Measurements from ENCODE around the gene WDR90. TPM values are rescaled to one million over a fixed set of nuclear protein-coding genes. Genes with fewer than 3 reads are reported as not detected.
A peak's percentile ranks its signal among the peaks of the same experiment; 100 is the strongest.

WDR90 gene
- total RNA-seq, 4 donors from 2014 or later: 2.9 to 9.8 (median 6.5) TPM

DNA sequence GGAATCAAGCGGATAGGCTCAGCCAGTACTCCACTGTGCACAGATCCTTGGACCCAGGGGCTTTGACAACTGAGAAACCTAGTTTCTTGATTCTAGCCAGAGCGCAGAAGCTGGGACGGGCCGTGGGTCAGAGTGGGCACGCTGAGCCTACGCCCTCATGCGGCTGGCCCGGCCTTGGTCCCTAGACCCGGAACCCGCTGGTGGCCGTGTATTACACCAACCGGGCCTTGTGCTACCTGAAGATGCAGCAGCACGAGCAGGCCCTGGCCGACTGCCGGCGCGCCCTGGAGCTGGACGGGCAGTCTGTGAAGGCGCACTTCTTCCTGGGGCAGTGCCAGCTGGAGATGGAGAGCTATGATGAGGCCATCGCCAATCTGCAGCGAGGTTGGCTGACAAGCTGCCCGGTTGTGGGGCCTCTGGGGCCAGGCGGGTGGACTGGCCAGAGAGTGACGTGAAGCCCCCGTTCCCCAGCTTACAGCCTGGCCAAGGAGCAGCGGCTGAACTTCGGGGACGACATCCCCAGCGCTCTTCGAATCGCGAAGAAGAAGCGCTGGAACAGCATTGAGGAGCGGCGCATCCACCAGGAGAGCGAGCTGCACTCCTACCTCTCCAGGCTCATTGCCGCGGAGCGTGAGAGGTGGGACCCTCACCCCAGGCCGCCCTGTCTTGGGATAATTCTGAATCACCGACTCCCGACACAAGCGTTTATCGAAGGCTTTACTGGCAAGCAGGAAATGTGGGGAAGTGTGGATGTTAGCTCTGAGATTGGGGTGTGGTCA, 32.0 kb downstream of the WDR90 start:
- intact Hi-C loops (cut with DNase I; ENCODE audit: low total_unique reads): loop anchor here (10.0 kb wide), 1 partner anchor 624 kb away; the partner anchor contains the start of gene UBE2I
- no peaks in the 10 kb centered on the region for H3K9me3 ChIP-seq
- DNase-seq (peak; percentile 48 to 79), ATAC-seq (peak in 1 of 2 donors; percentile 7)
- peak overlapping the region; percentile 89 to 100 (median 98) for H3K27ac ChIP-seq
- no peaks in the 10 kb centered on the region for H3K27me3 ChIP-seq
- TF ChIP-seq, protein P1, sequence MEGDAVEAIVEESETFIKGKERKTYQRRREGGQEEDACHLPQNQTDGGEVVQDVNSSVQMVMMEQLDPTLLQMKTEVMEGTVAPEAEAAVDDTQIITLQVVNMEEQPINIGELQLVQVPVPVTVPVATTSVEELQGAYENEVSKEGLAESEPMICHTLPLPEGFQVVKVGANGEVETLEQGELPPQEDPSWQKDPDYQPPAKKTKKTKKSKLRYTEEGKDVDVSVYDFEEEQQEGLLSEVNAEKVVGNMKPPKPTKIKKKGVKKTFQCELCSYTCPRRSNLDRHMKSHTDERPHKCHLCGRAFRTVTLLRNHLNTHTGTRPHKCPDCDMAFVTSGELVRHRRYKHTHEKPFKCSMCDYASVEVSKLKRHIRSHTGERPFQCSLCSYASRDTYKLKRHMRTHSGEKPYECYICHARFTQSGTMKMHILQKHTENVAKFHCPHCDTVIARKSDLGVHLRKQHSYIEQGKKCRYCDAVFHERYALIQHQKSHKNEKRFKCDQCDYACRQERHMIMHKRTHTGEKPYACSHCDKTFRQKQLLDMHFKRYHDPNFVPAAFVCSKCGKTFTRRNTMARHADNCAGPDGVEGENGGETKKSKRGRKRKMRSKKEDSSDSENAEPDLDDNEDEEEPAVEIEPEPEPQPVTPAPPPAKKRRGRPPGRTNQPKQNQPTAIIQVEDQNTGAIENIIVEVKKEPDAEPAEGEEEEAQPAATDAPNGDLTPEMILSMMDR (IDR thresholded peaks at IDR 0.05 in 4 of 5, conservative IDR thresholded peaks at IDR 0.05 in 1 of 5): no peak
- no peak for TF ChIP-seq POLR2A (IDR thresholded peaks at IDR 0.05)
- H3K4me1 ChIP-seq: peaks cover 27 to 49% of the 10 kb centered on the region in 2 donors
- in situ Hi-C loops (cut with MboI; ENCODE audit: low sequenced_read_pairs in 4 of 4): no loop called here
- H3K36me3 ChIP-seq: peaks cover 0 to 26% of the 10 kb centered on the region in 2 donors
- H3K4me3 ChIP-seq: peak overlapping the region; percentile 65 to 88 (median 79)

DNA sequence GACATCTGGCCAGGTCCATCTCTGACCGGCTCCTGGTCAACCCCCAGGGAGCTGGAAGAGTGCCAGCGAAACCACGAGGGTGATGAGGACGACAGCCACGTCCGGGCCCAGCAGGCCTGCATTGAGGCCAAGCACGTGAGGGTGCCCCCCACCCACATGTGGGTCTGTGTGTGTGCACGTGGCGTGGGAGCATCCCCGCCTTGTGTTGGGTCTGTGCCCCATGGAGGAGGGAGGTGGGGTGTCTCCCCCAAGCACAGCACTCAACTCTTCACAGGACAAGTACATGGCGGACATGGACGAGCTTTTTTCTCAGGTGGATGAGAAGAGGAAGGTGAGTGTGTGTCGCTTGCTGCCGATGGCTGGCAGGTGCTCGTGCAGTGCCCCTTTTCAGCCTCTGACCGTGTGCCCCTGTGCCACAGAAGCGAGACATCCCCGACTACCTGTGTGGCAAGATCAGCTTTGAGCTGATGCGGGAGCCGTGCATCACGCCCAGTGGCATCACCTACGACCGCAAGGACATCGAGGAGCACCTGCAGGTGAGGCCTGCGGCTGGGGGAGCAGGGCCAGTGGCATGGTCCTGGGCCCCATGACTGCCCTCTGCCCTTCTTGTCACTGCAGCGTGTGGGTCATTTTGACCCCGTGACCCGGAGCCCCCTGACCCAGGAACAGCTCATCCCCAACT, 32.7 kb downstream of the WDR90 start:
- peaks cover 0 to 29% of the 10 kb centered on the region in 2 donors for H3K36me3 ChIP-seq
- DNase-seq: peak in 1 of 2 donors; percentile 36
- H3K4me1 ChIP-seq: peaks cover 27 to 49% of the 10 kb centered on the region in 2 donors
- intact Hi-C loops (cut with DNase I; ENCODE audit: low total_unique reads) (loop anchor here (10.0 kb wide), 1 partner anchor 623 kb away; the partner anchor contains the start of gene UBE2I), in situ Hi-C loops (cut with MboI; ENCODE audit: low sequenced_read_pairs in 4 of 4) (no loop called here)
- H3K27me3 ChIP-seq: no peaks in the 10 kb centered on the region
- peak overlapping the region in 3 of 4 donors; percentile 65 to 82 (median 76) for H3K4me3 ChIP-seq
- no peaks in the 10 kb centered on the region for H3K9me3 ChIP-seq
- H3K27ac ChIP-seq: peak overlapping the region; percentile 89 to 100 (median 98)
- TF ChIP-seq POLR2A (IDR thresholded peaks at IDR 0.05): no peak
- TF ChIP-seq, protein P1 (IDR thresholded peaks at IDR 0.05 in 4 of 5, conservative IDR thresholded peaks at IDR 0.05 in 1 of 5): no peak
- no peak for ATAC-seq

DNA sequence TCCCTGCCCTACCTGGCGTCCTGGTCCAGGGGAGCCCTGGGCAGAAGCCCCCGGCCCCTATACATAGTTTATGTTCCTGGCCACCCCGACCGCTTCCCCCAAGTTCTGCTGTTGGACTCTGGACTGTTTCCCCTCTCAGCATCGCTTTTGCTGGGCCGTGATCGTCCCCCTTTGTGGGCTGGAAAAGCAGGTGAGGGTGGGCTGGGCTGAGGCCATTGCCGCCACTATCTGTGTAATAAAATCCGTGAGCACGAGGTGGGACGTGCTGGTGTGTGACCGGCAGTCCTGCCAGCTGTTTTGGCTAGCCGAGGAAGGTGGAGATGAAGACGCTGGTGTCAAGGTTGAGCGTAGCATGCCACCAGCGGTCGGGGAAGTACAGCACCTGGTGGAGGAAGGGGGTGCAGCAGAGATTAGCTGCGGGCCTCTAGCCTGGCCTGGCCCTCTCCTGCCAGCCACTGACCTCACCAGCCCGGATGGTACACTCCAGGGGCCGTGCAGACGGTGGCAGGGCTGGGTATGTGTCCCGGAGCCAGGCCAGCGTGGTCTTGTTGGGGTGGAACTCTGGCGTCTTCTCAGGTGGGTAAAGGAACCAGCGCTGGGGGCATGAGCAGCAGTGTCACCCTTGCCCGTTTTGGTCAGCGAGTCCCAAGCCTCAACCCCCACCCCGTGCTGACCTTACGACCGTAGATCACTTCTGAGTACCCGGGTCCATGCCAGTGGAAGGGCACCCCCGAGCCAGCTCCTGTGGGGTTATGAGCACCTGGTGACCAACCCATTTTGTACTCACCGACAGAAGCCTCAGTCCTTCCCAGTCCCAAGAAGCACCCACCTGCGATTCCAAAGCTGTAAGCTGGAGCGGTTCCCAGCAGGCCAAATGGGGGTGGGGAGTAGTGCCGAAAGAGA, 33.6 kb downstream of the WDR90 start:
- in situ Hi-C loops (cut with MboI; ENCODE audit: low sequenced_read_pairs in 4 of 4): no loop called here
- peaks cover 27 to 49% of the 10 kb centered on the region in 2 donors for H3K4me1 ChIP-seq
- H3K27me3 ChIP-seq: no peaks in the 10 kb centered on the region
- peak overlapping the region in 2 of 4 donors; percentile 73 to 100 for H3K27ac ChIP-seq
- TF ChIP-seq, protein P1 (IDR thresholded peaks at IDR 0.05 in 4 of 5, conservative IDR thresholded peaks at IDR 0.05 in 1 of 5): no peak
- no peak for TF ChIP-seq POLR2A (IDR thresholded peaks at IDR 0.05)
- H3K4me3 ChIP-seq: peak overlapping the region in 1 of 4 donors; percentile 86
- intact Hi-C loops (cut with DNase I; ENCODE audit: low total_unique reads): loop anchor here (10.0 kb wide), 1 partner anchor 622 kb away; the partner anchor contains the start of gene UBE2I
- H3K9me3 ChIP-seq: no peaks in the 10 kb centered on the region
- ATAC-seq (no peak), DNase-seq (peak in 1 of 2 donors; percentile 27)
- H3K36me3 ChIP-seq: peaks cover 0 to 33% of the 10 kb centered on the region in 2 donors

DNA sequence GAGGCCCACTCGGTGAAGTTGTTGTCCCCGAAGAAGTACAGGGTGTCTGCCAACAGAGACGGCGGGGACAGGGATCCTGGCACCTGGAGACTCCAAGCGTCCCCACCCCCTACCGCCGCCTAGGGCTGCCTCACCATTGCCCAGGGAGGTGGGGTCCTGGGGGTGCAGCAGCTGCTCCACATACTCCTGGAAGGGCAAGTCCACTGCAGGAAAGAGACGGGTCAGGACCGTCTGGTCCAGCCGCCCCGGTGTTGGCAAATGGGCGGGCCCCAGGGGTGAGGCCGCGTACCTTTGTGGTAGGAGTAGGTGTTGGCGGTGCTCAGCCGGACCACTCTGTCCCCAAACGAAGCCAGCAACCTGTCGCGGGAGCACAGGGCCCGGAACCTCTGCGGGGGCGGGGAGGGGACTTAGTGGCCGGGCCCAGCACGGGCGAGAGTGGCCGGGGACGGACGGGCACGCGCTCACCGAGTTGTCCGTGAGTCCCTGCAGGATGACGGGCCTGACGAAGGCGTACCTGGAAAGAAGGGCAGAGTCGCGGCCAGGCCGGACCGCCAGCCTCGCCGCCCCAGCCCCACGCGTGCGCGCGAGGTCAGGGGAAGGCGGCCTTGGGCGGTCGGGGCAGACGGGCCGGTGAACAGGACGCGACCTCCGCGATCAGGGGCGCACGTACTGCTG, 34.4 kb downstream of the WDR90 start:
- intact Hi-C loops (cut with DNase I; ENCODE audit: low total_unique reads): loop anchor here (10.0 kb wide), 1 partner anchor 621 kb away; the partner anchor contains the start of gene UBE2I
- peak in 1 of 2 donors; percentile 25 for DNase-seq
- ATAC-seq: no peak
- Histone ChIP-seq H3K4me1 (peaks cover 28 to 54% of the 10 kb centered on the region in 2 donors), H3K27ac (peak overlapping the region; percentile 73 to 87 (median 83)), H3K27me3 (no peaks in the 10 kb centered on the region), H3K4me3 (peak overlapping the region; percentile 84 to 87 (median 86)), H3K36me3 (peaks cover 0 to 33% of the 10 kb centered on the region in 2 donors), H3K9me3 (no peaks in the 10 kb centered on the region)
- no peak for TF ChIP-seq POLR2A (IDR thresholded peaks at IDR 0.05)
- TF ChIP-seq, protein P1 (IDR thresholded peaks at IDR 0.05 in 4 of 5, conservative IDR thresholded peaks at IDR 0.05 in 1 of 5): no peak
- in situ Hi-C loops (cut with MboI; ENCODE audit: low sequenced_read_pairs in 4 of 4): no loop called here
